Aorta (tissue), 5 donors: Measurements from ENCODE around the gene SPG7. TPM values are rescaled to one million over a fixed set of nuclear protein-coding genes. Genes with fewer than 3 reads are reported as not detected.

Experiments
- ATAC-seq: fragments of 200-7000 bp; cut with Tn5 transposase; one replicate; pipeline ENCODE4 v1.9.1; 2022; ENCODE audit warnings: moderate library complexity; ENCODE audit not compliant: low FRiP score
- DNase-seq, 2 donors: peaks; one replicate each; pipeline ENCODE4 v3.0.0-alpha.2; 2020
- H3K27ac ChIP-seq, 2 donors: one replicate each; pipeline ENCODE4 v1.5.1; 2013; ENCODE audit warnings: low read length in 2 of 2, mild to moderate bottlenecking in 2 of 2, moderate library complexity in 2 of 2, control low read depth in 1 of 2, inconsistent platforms in 1 of 2, low read depth in 1 of 2
- H3K27me3 ChIP-seq, 2 donors: one replicate each; pipeline ENCODE4 v1.6.1; 2013; ENCODE audit warnings: control low read depth in 1 of 2, low read length in 1 of 2, mild to moderate bottlenecking in 1 of 2, moderate library complexity in 1 of 2; ENCODE audit not compliant: insufficient read depth in 2 of 2, control insufficient read depth in 1 of 2
- H3K36me3 ChIP-seq, 2 donors: one replicate each; pipeline ENCODE4 v1.6.1; 2013; ENCODE audit warnings: control low read depth in 1 of 2, low read length in 1 of 2, mild to moderate bottlenecking in 1 of 2; ENCODE audit not compliant: insufficient read depth in 2 of 2, control insufficient read depth in 1 of 2
- H3K4me1 ChIP-seq, 2 donors: one replicate each; pipeline ENCODE4 v1.6.1; 2013; ENCODE audit warnings: low read length in 2 of 2, control low read depth in 1 of 2, mild to moderate bottlenecking in 1 of 2, moderate library complexity in 1 of 2; ENCODE audit not compliant: insufficient read depth in 2 of 2, control insufficient read depth in 1 of 2
- H3K4me3 ChIP-seq, 2 donors: one replicate each; pipeline ENCODE4 v1.5.1; 2013; ENCODE audit warnings: low read length in 2 of 2, control low read depth in 1 of 2, mild to moderate bottlenecking in 1 of 2
- H3K9me3 ChIP-seq: one replicate; pipeline ENCODE4 v1.6.1; 2013; ENCODE audit warnings: mild to moderate bottlenecking, low read length; ENCODE audit not compliant: control insufficient read depth
- WGBS, 2 donors: extraction: QIAGEN DNeasy Blood & Tissue Kit; methylation state at CpG; one replicate each; pipeline ENCODE4 v1.1.7; 2013; 5-methylcytosine and 5-hydroxymethylcytosine counted together
- intact Hi-C, 2 donors: fragments of 100-400 bp; cut with DNase I; formaldehyde crosslinking; loops; one replicate each; pipeline versions ENCODE4 v1.14.2 to v1.15.0; 2022
- polyA plus RNA-seq, 2 donors: library from polyadenylated mRNA; stranded (reverse); fragments of 200-250 nt; gene quantifications; one replicate each; pipeline ENCODE4 v1.2.3, GENCODE V29; 2013
- total RNA-seq, 2 donors: library from RNA; stranded (reverse); fragmentation: NEBNext Ultra II Directional; extraction: Animal tissue kit (Norgen Biotek cat#: 25700); gene quantifications; one replicate each; pipeline ENCODE4 v1.2.1, GENCODE V29; 2021
- donor health status: healthy with polysubstance abuse.
- donor health status: Bipolar disorder and iron deficiency.
- donor health status: DM: no; HTN: no; CAD: no.
- donor health status: DM: no; HTN: no; CAD: no.
- donor health status: DM: yes; HTN: yes; CAD: no.

The SPG7 gene
- total and polyA plus RNA-seq, 4 donors = 28.4 to 171 (median 100) TPM

DNA sequence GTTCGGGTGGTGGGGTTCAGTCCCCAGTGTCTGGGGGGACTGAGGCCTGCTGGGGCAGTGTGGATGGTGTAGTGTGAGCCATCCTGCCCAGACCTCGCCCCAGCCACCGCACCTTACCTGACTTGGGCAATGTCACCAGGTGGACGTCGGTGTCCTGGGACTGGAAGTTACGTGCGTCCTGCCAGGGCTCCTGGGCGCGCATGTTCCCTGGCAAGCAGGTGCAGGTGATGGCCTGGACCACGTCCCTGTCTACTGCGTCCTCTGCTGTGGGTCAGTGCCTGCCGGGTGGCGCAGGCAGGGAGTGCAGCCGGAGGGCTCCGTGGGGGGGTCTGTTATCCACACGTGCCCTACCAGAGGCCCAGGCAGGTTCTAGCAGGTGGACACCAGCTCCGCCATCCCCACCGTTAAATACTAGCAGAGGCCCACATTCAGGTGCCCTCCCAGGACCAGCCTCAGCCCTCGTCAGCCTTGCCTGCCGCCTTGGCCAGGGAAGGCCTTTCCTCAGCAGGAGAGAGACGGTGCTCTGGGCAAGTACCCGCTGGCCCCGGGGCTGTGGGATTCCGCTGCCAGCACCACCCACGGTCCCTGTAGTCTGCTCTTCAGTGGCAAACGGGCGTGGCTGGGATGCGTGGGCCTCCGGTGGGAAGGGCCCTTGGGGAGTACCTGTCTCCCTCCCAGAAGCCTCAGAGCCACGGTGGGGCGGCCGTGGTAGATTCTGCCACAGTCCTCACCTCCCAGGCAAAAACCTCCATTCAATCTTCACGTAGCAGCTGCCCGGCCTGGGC lies 97.2 kb downstream of the SPG7 start:
- no peaks in the 10 kb centered on the region for H3K27me3 ChIP-seq
- DNase-seq (no peak), ATAC-seq (no peak)
- H3K4me3 ChIP-seq = no peak overlapping the region
- intact Hi-C loops = no loop called here
- no peaks in the 10 kb centered on the region for H3K9me3 ChIP-seq
- no peaks in the 10 kb centered on the region for H3K4me1 ChIP-seq
- no peaks in the 10 kb centered on the region for H3K36me3 ChIP-seq
- H3K27ac ChIP-seq = no peak overlapping the region
- WGBS, 2 donors = 88 to 90% methylated on average over 34 of the region's 34 CpGs

- Histone ChIP-seq H3K36me3 (no peaks in the 10 kb centered on the region), H3K4me1 (no peaks in the 10 kb centered on the region), H3K9me3 (no peaks in the 10 kb centered on the region), H3K4me3 (no peak overlapping the region), H3K27me3 (no peaks in the 10 kb centered on the region), H3K27ac (no peak overlapping the region)
- ATAC-seq (no peak), DNase-seq (no peak)
- WGBS, 2 donors = 85 to 87% methylated on average over 8 to 9 of the region's 9 CpGs
- intact Hi-C loops = no loop called here
Measured at GRCh38 chr16:89606006-89606405, 97.8 kb downstream of the SPG7 start.

Other genes with a start within 250 kb of the SPG7 start
- 100 to 1,000 TPM; 124 to 139 TPM for gene ANKRD11, start 17.8 kb upstream of the SPG7 start, total RNA-seq
- gene ANKRD11, start 17.8 kb upstream of the SPG7 start, polyA plus RNA-seq = 10 to 100 TPM; 34.6 to 56.0 TPM
- gene RPL13, start 52.3 kb downstream of the SPG7 start, total RNA-seq = 1,000 to 10,000 TPM; 1,505 to 1,678 TPM
- 1,000 to 10,000 TPM; 4,359 to 6,820 TPM for gene RPL13, start 52.3 kb downstream of the SPG7 start, polyA plus RNA-seq
- gene CPNE7, start 67.4 kb downstream of the SPG7 start, total RNA-seq = under 1 TPM; 0.13 to 0.66 TPM
- gene CPNE7, start 67.4 kb downstream of the SPG7 start, polyA plus RNA-seq = under 1 TPM; 0.13 to 0.69 TPM
- gene DPEP1, start 105.2 kb downstream of the SPG7 start, total RNA-seq = not detected
- 1 to 10 TPM in 1 of 2 donors, not detected in 1; 8.5 TPM for gene DPEP1, start 105.2 kb downstream of the SPG7 start, polyA plus RNA-seq
- gene CHMP1A, start 149.3 kb downstream of the SPG7 start, total RNA-seq = 10 to 100 TPM; 69.0 to 78.8 TPM
- gene CHMP1A, start 149.3 kb downstream of the SPG7 start, polyA plus RNA-seq = 100 to 1,000 TPM in 1 of 2 donors, 10 to 100 TPM in 1; 45.5 to 112 TPM
- gene SPATA33, start 149.4 kb downstream of the SPG7 start, total RNA-seq = 1 to 10 TPM; 6.5 to 8.6 TPM
- 10 to 100 TPM in 1 of 2 donors, 1 to 10 TPM in 1; 3.0 to 10.7 TPM for gene SPATA33, start 149.4 kb downstream of the SPG7 start, polyA plus RNA-seq
- gene CDK10, start 178.3 kb downstream of the SPG7 start, total RNA-seq = 10 to 100 TPM; 29.9 to 71.1 TPM
- gene CDK10, start 178.3 kb downstream of the SPG7 start, polyA plus RNA-seq = 100 to 1,000 TPM in 1 of 2 donors, 10 to 100 TPM in 1; 24.7 to 134 TPM
- gene SPATA2L, start 193.3 kb downstream of the SPG7 start, total RNA-seq = 10 to 100 TPM in 1 of 2 donors, 1 to 10 TPM in 1; 9.1 to 13.4 TPM
- 10 to 100 TPM in 1 of 2 donors, 1 to 10 TPM in 1; 4.9 to 12.0 TPM for gene SPATA2L, start 193.3 kb downstream of the SPG7 start, polyA plus RNA-seq
- gene VPS9D1, start 212.5 kb downstream of the SPG7 start, total RNA-seq = 10 to 100 TPM; 10.3 to 15.3 TPM
- 10 to 100 TPM in 1 of 2 donors, 1 to 10 TPM in 1; 5.1 to 34.5 TPM for gene VPS9D1, start 212.5 kb downstream of the SPG7 start, polyA plus RNA-seq
- 10 to 100 TPM; 23.6 to 30.4 TPM for gene ZNF276, start 213.1 kb downstream of the SPG7 start, total RNA-seq
- gene ZNF276, start 213.1 kb downstream of the SPG7 start, polyA plus RNA-seq = 10 to 100 TPM in 1 of 2 donors, 1 to 10 TPM in 1; 3.3 to 47.7 TPM